GM18870 (cell line): Measurements from ENCODE around the gene TBCEL.
"Not testable (repeated sequence)": the region's sequence is repeated elsewhere in the genome, so short reads cannot be mapped to it uniquely, and the experiment has no call there.

ENCODE experiments used
- ATAC-seq: cut with Tn5 transposase; IDR thresholded peaks from one replicate; pipeline ENCODE4 v1.9.1; 2021; ENCODE audit warnings: moderate library complexity; ENCODE audit not compliant: unreplicated experiment

The TBCEL gene

GRCh38 chr11:121023848-121024751 lies at the start of gene TBCEL:
Gene TBCEL (plus strand): TSS chr11:121024102. CDS start chr11:121045691, 21,589 bp downstream.
- peak; percentile 82 for ATAC-seq

GRCh38 chr11:120974466-120974865 lies 49.4 kb upstream of the TBCEL start:
- ATAC-seq = no peak

GRCh38 chr11:120974965-120975364 lies 48.9 kb upstream of the TBCEL start:
- no peak for ATAC-seq

GRCh38 chr11:120977266-120978137 lies 46.4 kb upstream of the TBCEL start:
- no peak for ATAC-seq

- no peak for ATAC-seq
Observed at GRCh38 chr11:120978701-120979100, 45.2 kb upstream of the TBCEL start.

GRCh38 chr11:120985718-120986569 lies 38.0 kb upstream of the TBCEL start:
- ATAC-seq = no peak

GRCh38 chr11:120988603-120989002 lies 35.3 kb upstream of the TBCEL start:
- ATAC-seq = no peak

GRCh38 chr11:120991830-120992686 lies 31.8 kb upstream of the TBCEL start:
- no peak for ATAC-seq

- no peak for ATAC-seq
Observed at GRCh38 chr11:120994091-120994859, 29.6 kb upstream of the TBCEL start.

GRCh38 chr11:120995184-120995583 lies 28.7 kb upstream of the TBCEL start:
- no peak for ATAC-seq

- ATAC-seq = no peak
Observed at GRCh38 chr11:120996973-120997372, 26.9 kb upstream of the TBCEL start.

GRCh38 chr11:120998581-120998980 lies 25.3 kb upstream of the TBCEL start:
- ATAC-seq = no peak

GRCh38 chr11:121004206-121004840 lies 19.6 kb upstream of the TBCEL start:
- ATAC-seq = no peak

GRCh38 chr11:121006922-121007321 lies 17.0 kb upstream of the TBCEL start:
- no peak for ATAC-seq

GRCh38 chr11:121008551-121008950 lies 15.4 kb upstream of the TBCEL start:
- no peak for ATAC-seq

GRCh38 chr11:121012091-121012490 lies 11.8 kb upstream of the TBCEL start:
- ATAC-seq = no peak

GRCh38 chr11:121018746-121019145 lies 5.2 kb upstream of the TBCEL start:
- no peak for ATAC-seq

GRCh38 chr11:121021718-121022117 lies 2.2 kb upstream of the TBCEL start:
- not testable (repeated sequence) for ATAC-seq

- no peak for ATAC-seq
Observed at GRCh38 chr11:121024989-121025388, 1.1 kb downstream of the TBCEL start.
